NCI-H510A (cell line): ENCODE data around the gene CBLN3.
A peak's percentile ranks its signal among the peaks of the same experiment; 100 is the strongest.
"Not testable (repeated sequence)": the region's sequence is repeated elsewhere in the genome, so short reads cannot be mapped to it uniquely, and the experiment has no call there.

Experiments used
- DNase-seq: peaks from one replicate; lab custom pipeline; 2025; lab: John Stamatoyannopoulos, UW

Gene CBLN3

DNA sequence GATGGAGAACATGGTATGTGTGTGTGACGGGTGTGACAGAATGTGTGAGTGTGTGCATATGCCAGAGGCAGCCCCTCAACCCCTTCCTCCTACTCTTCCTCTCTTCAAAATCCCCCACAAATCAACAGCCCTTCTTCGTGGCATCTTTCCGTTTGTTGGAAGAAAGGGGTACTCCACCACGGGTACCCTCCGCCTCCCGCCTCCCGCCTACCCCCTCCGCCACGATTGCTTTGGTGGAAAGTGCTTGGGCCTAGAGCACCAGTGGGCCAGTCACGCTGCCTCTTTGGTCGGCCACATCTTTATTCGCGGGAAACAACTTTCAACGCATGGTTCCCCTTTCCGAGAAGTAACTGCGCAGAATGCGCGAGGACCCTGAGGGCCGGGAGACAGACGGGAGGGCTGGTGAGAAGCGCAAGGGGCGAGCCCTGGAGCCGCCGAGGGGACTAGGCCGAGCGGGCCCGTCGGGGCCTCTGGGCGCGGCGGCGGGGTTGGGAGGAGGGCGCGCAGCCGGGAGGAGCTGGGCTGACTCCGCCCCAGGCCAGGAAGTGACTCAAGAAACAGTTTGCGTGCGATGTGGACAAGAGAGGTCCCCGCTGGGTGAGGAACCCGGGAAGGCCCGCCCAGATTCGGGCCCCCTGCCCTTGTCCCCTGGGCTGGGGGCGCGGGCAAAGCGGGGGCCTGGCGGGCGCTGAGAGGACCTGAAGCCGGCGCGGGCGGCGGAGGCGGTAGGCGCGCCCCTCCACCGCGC lies at the start of gene CBLN3, which contains the start of gene KHNYN:
CBLN3 (minus strand) TSS at position 274 of the 748 bp plus-strand sequence. CDS start 614 bp downstream, outside the sequence.
KHNYN (plus strand) TSS at position 560 of the 748 bp plus-strand sequence. CDS start 777 bp downstream, outside the sequence.
- peak; percentile 84 for DNase-seq

DNA sequence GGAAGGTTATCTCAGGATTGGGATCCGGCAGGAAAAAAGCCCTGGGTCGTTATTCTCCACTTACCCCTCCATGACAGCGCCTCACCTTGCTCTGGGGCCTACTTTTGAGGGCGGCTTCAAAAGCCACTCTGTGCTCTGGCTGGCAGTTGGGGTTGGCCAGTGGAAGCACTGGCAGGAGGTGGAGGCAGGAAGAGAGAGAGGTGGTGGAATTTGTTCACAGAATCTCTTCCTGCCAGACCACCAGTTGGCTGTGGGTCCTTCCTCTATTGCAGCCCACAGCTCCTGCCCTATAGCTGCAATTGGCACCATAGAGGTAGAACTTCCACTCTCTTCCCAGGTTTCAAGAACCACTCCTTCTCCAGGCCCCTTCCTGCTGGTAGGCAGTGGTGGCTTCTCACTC lies 45.8 kb upstream of the CBLN3 start:
- DNase-seq, result no peak

DNA sequence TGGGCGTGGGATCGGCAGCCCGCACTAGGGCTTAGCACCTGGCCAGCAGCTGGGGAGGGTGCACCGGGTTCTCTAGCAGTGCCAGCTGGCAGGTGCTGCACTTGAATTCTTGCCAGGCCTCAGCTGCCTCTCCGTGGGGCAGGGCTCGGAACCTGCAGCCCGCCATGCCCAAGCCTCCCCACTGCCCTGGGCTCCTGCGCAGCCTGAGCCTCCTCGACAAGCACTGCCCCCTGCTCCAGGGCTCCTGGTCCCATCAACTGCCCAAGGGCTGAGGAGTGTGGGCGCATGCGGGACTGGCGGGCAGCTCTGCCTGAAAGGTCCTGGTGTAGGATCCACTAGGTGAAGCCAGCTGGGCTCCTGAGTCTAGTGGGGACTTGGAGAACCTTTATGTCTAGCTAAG lies 43.7 kb upstream of the CBLN3 start:
- DNase-seq, result no peak

DNA sequence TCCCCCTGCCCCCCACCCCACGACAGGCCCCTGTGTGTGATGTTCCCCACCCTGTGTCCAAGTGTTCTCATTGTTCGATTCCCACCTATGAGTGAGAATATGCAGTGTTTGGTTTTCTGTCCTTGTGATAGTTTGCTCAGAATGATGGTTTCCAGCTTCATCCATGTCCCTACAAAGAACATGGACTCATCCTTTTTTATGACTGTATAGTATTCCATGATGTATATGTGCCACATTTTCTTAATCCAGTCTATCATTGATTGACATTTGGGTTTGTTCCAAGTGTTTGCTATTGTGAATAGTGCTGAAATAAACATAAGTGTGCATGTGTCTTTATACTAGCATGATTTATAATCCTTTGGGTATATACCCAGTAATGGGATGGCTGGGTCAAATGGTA lies 41.0 kb upstream of the CBLN3 start:
- not testable (repeated sequence) for DNase-seq

DNA sequence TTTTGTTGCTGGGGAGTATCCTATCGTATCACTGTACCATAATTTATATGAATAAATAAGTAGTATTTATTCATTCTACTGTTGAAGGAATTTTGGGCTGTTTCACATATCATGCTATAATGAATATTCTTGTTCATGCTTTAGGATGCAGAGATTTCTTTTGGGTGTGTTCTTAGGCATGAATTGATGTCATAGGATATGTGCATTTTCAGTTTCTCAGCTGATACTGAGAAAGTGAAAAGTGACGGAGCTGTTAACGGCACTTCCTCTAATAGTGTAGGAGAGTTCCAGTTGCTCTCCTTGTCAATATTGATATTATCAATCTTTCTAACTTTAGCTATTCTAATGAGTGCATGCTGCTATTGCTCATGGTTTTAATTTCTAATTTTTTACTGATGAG lies 36.3 kb upstream of the CBLN3 start:
- no peak for DNase-seq

DNA sequence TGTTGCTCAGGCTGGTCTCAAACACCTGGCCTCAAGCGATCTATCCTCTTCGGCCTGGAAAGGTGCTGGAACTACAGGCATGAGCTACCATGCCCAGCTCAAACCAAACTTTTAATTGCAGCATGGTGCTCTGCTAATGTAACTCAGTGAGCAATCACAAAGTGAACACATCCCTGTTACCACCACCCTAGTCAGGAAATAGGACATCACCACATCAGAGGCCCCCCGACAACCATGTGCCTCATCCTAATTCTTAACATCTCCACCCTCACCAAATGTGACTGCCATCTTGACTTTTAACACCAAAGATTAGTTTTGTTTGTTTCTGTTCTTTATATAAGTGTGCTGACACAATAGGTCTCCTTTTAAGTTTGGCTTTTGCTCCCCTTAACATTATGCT lies 35.9 kb upstream of the CBLN3 start:
- DNase-seq, result no peak

DNA sequence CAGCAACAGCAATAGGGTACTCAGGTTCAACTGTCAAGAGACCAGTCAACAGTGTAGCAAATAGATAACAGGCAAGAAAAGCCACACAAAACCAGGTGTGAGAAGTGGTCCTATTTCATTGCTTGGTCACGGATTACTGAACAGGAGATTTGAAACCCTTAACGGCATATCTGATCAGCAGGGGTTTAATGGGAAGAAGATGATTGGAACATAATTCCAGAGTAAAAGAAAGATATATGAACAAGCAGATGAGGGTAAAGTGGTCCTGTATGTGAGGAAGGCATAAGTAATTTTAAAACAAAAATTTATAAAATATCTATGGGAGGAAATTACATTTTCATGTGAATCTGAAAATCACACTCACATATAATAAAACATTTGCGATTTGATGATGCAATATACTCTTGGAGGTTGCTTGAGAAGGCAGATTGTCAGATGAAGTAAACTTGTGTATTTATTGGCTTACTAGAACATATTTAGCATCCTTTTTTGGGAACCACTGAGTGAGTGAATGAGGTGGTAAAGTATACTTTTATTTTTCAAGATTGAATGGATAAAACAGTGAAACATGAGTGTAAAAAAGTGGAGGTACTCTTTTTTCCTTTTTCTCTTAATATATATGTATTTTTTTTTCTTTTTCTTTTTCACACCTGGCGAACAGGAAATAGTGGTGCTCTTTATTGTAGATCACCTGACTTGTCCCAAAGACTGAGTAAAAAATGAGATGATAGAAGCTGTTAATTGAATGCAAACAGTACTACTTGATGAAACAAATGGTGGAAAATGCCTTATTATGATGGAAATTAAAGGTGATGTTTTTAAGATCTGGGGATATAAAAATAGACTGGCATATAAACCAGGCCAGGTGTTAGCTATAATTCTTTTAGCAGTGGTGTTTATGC lies 34.7 kb upstream of the CBLN3 start:
- no peak for DNase-seq

DNA sequence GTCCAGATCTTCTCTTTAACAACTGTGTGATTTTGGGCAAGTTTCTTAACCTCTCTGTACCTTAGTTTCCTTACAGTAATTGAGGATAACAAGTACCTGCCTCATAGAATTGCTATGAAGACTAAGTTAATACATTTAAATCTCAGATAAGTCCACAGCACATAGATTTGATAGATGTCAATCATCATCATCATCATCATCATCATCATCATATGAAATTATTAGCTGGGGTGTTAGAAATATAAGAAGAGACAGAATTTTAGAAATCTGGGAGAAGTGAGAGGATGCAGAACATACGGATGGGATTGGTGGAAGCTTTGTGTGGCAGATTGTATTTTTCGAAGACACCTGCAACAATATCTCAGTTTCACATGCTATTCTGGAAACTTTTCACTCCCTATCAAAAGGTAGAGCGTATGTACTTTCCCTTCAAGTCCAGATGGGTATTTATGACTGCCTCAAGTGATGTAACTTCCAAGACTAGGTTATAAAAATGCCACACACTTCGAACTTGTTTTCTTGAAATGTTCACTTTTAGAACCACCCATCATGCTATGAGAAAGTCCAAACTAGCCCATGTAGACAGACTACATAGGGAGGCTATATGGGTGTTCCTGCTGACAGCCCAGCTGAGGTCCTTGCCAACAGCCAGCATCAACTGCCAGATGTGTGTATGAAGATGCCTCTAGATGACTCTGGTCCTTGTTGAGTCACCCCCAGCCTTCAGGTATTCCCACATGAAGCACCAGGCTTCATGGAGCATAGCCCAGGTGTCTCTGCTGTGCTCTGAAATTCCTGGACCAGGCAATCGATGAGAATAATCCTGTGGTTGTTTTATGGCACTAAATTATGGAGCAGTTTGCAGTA lies 33.8 kb upstream of the CBLN3 start:
- DNase-seq, result no peak

DNA sequence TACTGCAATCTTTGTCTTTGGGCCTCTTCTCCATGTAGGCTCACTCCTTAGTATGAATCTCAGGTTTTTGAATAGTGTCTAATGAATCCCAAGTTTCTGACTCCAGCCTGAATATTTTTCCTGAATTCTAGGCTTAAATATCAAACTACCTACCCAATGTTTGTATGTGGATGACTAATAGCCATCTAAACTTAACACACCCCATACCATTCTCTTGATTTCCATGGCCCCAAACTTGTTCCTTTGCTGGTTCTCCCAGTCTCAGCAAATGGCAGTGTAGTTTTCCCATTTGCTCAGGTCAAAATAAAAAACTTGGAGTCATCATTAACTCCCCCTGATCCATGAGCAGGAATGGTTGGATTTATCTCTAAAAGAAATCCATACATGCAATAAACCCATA lies 31.9 kb upstream of the CBLN3 start:
- no peak for DNase-seq

DNA sequence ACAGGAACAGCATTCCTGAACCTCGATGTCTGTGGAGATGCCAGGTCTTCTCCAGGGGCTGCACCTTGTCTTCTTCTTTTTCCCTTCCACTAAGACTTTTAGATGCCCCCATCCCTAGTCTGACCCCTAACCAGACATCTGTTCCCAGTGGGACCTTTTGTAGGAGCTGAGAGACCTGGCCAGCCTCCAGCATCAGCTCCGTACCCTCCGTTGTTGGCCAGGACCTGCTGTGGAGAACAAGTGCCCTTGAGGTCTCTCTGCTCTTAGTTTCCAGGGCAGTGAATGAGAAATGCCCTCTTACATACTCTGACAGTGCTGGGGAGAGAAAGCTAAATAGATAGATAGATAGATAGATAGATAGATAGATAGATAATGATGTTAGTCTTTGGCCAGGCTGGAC lies 29.9 kb upstream of the CBLN3 start:
- DNase-seq, result no peak

DNA sequence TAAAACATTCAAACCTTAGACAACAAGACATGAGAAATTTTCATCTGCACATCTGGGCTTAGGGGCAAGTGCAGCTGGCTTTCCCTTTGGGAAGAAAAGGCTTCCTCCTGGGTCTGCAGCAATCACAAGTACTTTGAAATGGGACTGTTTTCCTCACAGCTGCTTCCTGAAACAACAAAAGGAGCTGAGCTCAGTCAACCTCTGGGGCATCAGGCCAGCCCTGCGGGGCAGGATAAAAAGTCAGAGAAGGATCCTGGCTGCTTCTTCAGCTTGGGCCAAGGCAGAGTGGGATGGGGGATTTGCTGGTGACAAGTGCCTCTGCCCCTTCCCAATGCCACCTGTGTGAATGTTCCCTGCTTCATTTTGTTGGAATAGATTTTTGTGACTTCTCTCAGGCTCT lies 29.3 kb upstream of the CBLN3 start:
- DNase-seq, result no peak

DNA sequence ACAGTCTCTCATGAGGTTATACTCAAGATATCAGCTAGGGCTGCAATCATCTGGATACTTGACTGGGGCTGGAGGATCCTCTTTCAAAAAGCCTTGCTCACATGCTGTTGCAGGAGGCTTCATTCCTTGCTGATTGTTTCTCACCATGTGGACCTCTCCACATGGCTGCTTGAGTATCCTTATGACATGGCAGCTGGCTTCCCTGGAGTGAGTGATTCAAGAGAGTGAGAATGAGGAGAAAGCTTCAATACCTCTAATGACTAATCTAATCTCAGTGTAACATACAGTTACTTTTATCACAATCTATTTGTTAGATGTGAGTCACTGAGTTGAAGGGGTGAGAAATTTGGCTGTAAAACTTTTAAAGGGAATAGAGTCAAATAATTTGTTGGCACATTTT lies 27.5 kb upstream of the CBLN3 start:
- DNase-seq, result no peak

DNA sequence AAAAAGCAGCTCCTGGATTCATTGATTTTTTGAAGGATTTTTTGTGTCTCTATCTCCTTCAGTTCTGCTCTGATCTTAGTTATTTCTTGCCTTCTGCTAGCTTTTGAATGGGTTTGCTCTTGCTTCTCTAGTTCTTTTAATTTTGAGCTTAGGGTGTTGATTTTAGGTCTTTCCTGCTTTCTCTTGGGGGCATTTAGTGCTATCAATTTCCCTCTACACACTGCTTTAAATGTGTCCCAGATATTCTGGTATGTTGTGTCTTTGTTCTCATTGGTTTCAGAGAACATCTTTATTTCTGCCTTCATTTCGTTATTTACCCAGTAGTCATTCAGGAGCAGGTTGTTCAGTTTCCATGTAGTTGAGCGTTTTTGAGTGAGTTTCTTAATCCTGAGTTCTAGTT lies 21.4 kb upstream of the CBLN3 start:
- not testable (repeated sequence) for DNase-seq

DNA sequence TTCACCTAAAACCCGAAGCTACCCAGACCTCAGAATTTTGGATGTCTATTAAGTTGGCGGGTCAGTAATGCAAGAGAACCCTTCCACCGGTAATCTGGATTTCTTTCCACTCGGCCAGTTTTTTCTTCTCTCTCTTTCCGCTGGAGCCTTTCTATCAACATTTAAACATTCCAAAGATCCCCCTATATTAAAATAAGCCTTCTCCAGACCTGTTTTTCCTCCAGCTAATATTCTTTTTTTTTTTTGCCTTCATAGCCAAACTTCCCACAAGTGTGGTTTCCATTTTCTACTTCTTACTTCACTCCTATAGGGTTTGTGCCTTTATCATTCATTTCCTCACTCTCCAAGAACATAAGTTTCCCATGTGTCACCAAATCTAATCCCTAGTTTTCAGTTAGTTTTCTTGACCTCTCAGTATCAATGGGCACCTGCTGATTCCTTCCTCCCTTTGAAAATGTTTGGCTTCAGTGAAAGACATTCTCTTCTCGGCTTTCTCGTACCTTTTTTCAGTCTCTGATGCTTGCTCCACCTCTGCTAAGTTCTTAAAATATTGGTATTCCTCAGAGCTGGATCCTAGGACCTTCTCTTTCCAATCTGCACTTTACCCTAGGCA lies 13.7 kb upstream of the CBLN3 start:
- DNase-seq, result no peak

DNA sequence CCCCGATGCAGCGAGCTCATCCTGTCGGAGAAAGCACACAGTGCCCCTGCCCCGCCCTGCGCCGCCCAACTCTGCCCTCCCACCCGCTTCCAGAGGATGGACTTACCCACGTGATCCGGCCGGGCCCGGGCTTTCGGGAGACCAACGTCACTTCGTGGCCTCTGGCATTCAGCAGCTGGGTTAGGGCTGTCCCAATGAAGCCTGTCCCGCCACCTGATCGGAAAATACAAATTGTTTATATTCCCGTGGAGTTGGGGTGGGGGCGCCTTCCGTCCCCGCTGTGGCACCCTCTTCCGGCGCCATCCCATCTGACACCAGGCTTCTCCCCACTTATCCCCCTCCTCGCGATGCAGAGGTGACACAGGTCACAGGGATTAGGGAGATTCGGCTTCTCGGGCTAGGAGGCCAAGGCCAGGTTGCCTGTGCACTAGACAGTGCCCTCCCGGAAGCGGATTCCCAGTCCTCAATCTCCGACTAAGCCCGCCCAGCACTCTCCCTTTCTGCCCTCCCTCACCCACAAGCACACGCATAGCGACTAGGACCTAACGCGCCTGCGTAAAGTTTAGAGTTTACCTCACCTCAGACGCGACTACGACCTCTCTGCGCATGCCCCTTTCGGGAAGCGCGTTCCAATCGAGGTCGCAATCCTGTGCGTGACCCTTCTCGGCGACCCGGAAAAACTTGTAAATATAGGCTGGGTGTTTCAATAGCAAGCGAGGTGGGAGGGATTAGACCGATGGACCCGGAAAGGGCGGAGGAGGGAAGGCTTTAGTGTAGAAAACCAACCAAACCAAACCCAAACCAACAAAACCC lies 13.0 kb upstream of the CBLN3 start, which contains the start of gene SDR39U1:
SDR39U1 (minus strand) TSS at position 537 of the 813 bp plus-strand sequence; CDS start at position 530, 7 bp downstream.
- DNase-seq, result peak; percentile 98

DNA sequence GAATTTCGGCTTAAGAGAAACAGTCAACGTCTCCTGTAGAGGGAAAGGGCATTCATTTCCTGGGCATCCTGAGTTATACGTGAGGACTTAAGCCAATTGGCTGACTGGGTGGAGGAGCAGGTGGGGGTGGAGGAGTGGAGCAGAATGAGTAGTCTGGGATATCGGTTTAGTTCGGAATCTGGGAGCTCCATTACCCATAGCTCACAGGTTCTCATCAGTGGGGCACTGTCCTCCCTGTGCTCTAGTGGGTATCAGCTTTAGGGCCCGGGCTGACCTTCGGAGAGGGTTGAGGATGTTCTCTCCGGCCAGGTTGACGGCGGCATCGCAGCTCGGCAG lies 12.4 kb upstream of the CBLN3 start:
- peak; percentile 39 for DNase-seq

DNA sequence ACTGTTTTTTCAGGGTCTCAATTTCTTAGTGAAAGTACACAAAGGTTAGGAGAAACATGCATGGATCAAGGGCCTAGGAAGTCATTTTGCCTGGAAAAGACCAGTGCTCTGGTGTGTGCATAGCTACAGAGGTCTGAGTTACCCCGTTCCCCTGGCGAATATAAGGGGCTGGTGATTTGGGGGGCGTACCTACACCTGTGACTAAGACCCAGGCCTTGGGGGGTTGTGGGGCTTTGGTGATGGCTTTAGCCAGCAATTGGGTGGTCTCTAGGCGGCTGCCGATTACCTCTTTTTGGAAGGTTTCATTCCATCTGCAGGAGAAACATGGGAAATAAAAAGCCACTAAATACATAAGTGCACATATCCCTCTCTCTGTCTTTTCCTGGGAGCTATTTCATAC lies 12.0 kb upstream of the CBLN3 start:
- no peak for DNase-seq

DNA sequence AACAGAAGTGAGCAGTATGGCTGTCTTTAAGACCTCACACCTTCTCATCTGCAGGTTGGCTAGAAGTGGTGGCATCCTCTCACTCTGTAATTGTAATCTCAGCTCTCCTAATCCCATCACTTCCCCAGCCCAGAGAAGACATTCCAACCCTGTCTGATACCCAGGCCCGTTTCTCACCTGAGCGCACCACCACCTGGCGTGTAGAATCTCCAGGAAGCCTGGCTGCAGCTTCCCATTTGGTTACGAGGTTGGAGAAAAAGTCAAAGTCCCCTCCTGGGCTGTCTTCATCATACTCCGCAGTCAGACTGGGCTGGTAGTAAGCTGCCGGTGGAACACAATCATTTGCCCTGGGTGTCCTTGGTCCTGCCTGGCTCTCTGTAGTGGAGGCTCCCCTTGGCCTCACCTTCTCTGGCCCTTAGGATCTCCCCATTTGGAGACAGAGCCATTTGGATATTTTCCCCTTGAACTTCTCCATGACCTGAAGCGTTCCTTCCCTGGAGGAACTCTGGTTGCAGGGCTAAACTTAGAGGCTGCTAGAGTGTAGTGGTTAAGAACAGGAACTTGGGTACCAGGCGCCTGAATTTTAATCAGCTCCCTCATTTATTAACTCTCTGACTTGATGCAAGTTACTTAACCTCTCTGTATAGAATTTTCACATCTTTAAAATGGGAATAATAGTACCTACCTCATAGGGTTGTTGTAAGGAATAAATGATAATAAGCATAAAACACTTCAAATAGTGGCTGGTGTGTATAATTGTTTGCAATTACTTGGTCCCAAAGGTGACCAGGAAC lies 11.3 kb upstream of the CBLN3 start:
- no peak for DNase-seq

DNA sequence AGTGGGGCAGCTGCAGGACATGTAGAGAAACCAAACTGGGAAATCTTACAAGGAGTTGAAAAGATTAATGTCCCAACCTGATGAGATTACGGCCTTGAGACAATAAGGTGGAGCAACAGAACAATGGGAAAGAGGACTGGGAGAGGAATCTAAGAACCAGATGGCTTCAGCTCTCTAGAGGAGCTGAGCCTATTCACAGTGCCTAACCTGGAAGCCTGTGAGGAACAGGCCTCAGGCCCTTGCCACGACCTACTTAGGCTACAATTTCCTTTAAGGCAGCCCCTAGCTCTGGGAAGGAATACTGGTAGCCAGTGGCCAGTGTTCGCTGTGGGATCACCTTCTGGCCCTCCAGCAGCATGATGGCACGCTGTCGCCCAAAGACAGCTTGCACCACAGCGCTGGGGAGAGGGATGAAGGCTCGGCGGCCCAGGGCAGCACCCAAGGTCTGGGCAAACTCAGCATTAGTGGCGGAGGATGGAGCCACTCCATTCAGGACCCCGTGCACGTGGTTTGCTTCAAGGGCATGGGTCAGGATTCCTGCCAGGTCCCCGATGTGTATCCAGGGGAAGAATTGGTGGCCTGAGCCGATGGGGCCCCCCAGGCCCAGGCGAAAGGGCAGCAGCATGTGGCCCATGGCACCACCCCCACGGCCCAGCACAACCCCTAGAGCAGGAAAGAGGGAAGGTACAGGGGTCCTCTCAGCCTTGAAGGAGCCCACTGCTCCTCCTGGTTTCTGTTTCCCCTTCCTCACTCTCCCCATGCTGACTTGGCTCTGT lies 10.6 kb upstream of the CBLN3 start:
- no peak for DNase-seq
